GM21367 (cell line): Measurements from ENCODE around the gene CSNK2B.
A peak's percentile ranks its signal among the peaks of the same experiment; 100 is the strongest.

ENCODE experiments used
- ATAC-seq: cut with Tn5 transposase; IDR thresholded peaks from one replicate; pipeline ENCODE4 v1.9.1; 2021; ENCODE audit not compliant: unreplicated experiment

The CSNK2B gene

DNA sequence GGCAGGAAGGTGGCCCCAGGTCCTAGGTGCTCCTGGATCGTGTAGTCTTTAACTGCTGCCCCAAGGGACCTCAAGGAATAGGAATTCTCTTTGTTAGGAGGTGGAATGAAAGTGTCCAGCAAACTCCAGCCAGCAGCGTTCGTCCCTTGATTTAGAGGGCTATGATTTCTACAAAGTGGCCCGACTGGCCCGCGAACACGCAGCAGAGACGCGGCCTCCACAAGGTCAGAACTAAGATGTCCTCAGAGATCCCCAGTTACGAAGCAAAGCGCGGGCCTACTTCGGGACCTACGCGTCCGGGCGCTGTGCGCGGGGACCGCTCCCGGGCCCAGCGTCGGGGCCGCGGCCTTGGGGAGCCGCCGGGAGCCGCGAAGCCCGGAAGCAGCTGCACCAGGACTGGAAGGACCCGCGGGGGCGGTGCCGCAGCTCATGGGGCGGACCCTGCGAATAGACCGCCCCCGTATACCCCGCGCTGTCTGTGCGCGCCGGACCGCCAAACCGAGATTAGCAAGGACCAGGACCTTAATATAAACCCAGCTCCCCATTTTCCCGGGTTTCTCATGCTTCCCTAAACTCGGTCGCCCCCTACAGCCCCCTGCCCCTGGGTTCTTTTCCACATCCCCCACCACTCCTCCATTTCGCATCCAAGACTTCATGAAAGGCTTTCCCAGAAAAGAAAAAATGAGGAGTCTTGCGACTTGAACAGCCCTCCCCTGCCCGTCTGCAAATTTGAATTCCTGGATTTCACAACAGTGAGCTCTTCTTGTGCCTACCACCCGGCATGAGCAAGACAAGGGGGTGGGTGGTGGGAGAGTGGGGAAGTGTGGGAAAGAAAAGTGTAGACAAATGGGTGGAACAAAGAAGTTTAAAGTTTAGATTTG lies 5.3 kb upstream of the CSNK2B start, which contains the start of gene C6orf47:
TSS of gene C6orf47 (minus strand) at position 398 of the 881 bp plus-strand sequence. CDS start 831 bp downstream, outside the sequence.
- ATAC-seq = peak; percentile 30

DNA sequence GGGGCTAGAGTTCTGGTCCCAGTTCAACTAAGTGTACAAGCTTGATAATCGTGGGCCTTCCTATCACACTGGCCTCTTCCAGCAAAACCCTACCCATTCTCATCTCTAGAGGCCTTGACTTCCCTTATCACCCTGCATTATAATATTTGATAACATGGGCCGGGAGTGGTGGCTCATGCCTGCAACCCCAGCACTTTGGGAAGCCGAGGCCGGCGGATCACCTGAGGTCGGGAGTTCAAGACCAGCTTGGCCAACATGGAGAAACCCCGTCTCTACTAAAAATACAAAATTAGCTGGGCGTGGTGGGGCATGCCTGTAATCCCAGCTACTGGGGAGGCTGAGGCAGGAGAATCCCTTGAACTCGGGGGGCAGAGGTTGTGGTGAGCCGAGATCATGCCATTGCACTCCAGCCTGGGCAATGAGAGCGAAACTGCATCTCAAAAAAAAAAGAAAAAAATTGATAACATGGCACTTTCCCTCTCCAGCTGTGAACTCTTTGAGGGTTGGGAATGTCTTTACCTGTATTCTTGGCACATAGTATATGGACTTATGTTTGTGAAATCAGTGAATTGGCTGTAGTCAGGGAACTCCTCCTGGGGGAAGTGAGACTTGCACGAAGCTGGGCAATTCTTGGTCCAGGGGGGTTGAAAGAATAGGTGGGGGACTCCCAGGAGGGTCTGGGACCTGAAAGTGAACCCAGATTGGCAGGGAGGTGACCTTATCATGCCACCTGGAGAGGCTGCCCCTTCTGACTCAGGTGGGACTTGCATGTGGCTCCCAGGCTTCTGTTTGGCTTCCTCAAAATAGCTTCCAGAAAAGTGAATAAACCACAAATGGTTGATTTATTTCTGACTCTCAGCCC lies 4.4 kb upstream of the CSNK2B start:
- ATAC-seq = no peak

DNA sequence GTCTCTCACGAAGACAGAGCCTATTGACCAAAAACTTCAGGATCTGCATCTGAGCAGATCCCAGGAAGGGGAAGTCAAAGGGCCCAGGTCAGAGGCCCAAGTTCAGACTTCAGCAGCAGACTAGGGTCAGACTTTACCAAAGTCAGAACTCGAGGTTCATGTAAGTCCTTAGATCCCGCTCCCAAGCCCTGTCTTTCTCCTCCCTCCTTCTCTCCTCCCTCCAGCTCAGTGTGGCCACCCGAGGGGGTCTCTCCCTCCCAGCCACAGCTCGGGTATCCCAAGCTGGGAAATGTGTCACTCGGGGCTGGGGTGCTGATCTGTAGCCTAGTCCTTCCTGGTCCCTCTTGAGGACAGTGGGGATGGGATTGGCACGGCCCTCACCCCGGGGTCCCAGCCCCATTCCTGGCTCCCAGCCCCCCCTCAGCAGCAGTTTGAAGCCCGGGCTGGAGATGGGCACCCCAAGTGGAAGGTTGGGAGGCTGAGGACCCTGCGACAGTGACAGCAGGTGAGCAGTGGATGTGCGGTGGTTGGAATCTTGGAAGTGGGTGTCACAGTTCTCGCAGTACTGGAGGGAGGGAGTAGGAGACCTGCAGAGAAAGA lies 3.7 kb upstream of the CSNK2B start:
- ATAC-seq = no peak

DNA sequence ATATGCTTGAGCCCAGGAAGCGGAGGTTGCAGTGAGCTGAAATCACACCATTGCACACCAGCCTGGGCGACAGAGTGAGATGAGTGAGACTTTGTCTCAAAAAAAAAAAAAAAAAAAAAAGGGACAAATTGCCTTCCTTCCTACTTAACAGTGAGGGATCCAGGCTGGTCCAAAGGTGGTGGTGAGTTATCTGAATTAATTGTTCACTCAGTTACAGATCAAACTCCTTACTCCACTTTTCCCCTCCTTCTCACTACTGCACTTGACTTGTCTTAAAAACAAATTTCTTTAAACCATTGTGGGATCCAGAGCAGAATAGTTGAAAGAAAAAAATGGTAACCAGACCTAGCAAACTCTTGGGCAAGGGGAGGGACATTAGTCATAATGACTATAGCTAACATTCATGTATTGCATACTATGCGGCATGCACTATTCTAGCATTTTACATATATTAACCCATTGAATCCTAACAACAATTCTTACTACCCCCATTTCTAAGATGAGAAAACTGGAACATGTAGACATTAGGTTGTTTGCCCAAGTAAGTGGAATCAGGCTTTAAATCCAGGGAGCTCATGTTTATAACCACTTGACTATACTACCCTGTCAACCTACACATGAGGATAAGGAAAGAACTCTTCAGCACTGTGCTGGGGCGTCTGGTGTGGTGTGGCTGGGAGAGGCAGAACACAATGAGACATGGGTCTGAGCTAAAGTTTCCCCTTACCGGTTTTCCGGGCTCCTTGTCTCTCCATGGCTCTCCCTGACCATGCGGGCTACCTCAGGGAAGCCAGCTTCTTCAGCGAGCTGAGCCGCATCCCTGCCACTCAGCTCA lies 2.5 kb upstream of the CSNK2B start:
- ATAC-seq = no peak

DNA sequence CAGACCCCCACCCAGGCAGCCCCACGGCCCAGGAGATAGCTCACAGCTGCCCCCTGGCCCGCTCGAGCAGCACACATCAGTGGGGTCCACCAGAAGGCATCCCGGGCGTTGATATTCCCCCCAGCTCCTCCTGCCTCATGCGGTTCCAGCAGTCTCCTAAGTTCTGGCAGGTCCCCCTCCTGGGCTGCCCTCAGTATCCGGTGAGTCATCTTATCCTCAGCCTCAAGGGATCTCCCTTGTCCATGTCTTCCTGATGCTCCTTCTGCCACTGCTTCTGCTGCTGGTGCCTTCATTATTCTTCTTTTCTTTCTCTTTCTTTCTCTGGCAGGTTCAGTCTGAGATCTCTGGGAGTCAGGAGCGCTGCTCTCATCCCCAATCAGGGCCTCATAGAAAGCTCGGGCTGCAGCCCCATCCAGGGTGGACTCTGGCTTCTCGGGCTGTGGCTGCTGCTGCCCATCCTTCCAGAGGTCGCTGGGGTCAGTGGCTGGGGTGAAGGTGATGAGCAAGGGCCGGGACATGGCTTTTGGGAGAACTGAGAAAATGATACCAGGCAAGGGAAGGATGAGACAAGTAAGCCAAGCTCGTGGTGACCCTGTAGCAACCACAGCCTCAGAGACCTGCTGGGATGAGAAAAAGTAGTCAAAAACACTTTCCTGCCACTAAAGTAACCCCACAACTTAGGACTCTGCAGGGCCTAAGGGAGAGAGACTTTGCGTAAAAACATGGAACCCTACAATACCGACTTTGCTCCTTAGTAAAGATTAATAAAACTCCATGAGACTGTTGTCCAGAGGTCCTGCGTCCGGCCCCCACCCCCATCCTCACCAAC lies 1.7 kb upstream of the CSNK2B start:
- ATAC-seq = no peak

DNA sequence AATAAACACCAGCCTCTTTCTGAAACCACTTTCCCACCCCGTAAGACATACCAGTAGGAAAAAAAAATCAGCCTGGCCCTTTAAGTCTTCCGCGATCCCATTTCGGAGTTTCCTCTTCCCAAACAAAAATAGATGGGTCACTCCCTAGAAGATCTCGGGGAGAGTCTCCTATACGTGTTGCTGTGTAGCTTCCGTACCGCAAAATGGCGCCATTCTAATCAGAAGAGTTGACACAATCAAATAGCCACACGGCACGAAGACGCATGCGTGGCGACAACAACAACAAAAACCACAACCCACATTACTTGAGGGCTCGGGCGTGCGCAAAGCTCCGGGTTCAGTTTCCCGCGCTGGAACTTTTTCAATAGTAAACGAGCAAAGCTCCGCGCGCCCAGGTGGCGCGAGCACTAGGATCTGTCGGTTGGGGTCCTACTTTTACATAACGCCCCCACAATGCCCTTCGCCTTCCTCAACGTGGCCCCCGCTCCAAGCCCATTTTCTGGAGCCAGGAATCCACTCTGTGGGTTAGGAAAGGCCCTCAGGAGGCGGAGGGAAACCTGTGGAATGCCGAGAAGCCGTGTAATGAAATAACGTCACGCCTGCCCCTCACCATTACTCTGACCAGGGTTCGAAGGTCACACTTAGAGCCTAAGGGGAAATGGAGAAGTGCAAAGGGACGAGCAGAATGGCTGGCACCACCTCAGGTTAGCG lies 935 bp upstream of the CSNK2B start, which contains the start of gene GPANK1:
TSS of gene GPANK1 (minus strand) at position 208 of the 711 bp plus-strand sequence. CDS start 519 bp downstream, outside the sequence.
- peak; percentile 32 for ATAC-seq

DNA sequence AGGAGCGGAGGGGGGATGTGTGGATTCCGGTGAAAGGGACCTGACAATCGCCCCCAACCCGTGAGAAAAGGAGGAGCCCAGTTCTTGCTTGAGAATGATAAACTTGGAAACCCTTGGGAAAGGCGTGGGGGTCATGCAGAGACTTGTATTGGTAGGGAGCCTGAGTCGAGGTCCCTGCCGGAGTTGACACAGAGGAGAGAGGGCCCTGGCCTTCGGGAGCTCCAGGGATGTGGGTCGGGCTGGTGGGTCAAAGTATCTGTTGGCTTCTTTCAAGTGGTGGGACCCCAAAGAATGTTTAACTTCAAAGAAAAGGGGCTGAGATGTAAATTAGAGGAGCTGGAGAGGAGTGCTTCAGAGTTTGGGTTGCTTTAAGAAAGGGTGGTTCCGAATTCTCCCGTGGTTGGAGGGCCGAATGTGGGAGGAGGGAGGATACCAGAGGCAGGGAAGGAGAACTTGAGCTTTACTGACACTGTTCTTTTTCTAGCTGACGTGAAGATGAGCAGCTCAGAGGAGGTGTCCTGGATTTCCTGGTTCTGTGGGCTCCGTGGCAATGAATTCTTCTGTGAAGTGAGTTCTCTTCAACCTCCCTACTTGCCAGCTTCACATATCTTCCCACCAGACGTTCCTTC lies 571 bp downstream of the CSNK2B start:
- no peak for ATAC-seq

DNA sequence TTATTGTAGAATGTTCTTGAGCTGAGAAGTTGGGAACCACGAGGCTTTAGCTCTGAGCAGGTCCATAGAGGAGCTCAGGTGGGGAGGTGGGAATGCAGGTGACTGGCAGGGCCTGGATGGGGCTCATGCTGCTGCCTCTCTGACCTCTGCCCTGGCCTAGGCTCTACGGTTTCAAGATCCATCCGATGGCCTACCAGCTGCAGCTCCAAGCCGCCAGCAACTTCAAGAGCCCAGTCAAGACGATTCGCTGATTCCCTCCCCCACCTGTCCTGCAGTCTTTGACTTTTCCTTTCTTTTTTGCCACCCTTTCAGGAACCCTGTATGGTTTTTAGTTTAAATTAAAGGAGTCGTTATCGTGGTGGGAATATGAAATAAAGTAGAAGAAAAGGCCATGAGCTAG lies 3.8 kb downstream of the CSNK2B start, which contains the start of gene LY6G5B:
TSS of gene LY6G5B (plus strand) at position 301 of the 400 bp plus-strand sequence. CDS start 975 bp downstream, outside the sequence.
- ATAC-seq = no peak

DNA sequence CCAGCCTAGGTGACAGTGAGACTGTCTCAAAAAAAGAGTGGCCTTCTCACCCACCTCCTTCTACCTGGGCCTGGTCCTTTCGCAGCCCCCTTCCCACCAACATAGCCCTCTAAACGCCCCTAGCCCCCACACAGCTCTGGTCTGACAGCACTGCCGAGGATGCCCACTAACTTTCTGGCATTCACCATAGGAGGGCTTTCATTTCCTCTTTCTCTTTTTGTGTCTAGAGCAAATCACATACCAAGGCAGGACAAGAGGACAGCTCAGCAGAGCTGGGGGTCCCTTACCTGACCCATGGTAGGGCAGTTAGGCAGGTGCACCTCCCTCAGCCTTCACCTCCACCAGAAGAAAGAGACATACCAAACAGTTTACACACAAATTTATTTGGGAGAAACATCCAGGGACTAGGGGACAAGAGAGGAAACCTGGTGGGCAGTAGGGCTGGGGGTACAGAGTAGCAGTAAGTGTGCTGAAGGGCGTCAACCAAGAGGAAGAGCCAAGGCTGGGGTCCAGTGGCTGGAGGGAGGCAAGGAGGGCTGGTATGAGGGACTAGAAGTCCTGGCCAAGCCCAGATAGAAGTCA lies 10.5 kb downstream of the CSNK2B start:
- ATAC-seq = no peak

DNA sequence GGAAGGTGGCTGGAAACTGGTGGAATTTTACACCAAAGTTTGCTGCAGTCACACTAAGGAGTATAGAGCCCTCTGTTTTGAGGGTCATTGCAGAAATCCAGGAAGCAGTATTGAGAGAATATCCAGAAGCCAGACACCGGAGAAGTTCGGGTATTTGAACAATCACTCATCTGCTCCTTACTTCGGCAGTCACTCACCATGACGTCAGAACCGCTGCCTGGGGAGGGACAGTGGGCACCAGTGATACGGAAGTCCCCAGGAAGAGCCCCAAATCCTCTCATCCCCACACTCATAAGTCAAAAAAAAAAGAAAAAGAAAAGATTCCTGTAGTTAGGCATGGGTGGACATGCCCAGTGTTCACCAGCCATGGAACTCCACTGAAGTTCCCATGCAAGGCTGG lies 11.0 kb downstream of the CSNK2B start:
- no peak for ATAC-seq

DNA sequence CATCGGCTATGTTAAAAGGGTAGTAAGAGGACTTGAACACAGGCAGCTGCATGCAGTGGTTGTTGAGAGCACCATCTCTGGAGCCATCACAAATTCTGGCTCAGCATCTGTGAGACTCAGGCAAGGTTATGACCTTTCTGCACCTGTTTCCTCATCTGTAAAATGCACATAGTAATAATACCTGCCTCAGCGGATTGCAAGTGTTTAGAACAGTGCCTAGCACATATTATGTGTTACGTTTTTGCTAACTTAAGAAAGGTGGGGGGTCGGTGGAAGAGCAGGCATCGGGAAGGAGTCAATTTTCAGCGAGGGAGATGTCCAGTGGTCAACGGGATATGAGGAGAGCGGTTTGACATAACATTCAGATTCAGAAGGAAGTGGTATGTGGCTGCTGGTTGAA lies 12.1 kb downstream of the CSNK2B start:
- ATAC-seq = no peak

DNA sequence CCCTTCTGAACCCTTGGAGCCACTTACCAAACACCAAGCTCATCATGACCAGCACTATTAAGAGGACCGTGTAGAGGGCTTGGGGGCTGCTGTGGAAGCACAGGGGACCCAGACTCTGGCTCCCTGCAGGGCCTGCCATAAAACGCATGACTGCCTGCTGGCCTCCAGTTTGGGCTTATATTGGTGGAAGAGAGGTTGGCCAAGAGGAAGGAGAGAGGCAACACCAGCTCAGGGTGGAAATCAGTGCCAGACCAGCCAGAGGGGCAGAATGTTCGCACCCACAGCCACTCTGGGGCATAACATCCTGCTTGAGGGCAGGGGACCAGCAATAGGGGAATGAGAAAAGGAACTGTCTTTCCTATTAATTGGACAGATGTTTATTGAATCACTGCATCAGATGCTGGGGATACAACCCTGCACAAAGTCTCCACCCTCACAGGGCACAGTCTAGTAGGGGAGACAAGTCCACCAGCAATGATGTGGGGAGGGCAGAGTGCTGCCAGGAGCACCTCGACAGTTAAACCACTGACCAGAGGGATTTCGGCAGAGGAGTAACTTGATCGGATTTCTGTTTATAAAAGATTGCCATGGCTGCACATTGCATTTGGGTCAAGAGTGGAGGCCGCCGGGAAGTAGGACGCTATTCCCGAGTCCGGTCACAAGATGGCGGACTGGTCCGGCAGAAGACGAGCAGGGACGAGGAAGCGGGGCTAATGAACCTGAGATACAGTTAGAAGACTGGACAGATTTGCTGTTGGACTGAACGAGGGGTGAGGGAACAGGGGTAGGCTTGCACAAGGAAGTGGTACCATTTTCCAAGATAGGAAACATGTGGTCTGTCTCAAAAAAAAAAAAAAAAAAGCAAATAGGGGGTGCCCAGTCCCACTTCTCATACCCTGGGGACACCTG lies 14.6 kb downstream of the CSNK2B start, which contains the start of gene LY6G5C:
TSS of gene LY6G5C (minus strand) at position 842 of the 909 bp plus-strand sequence. CDS start at position 148, 694 bp downstream.
- ATAC-seq = no peak

DNA sequence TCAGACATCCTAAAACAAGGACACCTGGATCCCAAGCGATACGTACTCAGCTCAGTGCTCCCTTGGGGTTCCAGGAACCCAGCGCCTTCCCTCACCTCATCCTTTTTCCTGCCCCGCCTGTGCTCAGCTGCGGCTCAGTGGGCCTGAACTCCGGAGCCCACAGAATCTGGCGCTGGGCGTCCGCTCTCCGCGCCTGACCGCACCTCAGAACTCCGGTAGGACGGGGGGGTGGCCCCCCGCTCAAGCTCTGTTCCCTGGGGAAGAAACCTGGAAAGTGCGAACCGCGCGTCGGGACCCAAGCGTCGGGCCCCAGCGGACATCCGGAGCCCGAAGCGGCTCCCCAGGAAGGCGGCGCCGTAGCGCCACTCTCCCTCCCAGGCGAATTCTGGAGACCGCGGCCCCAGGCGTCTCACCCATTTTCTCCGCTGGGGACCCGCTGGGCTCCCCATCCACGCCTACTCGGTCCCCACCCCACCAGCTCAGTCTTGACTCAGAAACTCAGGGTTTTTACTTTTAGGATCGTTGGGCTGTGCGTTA lies 15.3 kb downstream of the CSNK2B start:
- ATAC-seq = no peak

DNA sequence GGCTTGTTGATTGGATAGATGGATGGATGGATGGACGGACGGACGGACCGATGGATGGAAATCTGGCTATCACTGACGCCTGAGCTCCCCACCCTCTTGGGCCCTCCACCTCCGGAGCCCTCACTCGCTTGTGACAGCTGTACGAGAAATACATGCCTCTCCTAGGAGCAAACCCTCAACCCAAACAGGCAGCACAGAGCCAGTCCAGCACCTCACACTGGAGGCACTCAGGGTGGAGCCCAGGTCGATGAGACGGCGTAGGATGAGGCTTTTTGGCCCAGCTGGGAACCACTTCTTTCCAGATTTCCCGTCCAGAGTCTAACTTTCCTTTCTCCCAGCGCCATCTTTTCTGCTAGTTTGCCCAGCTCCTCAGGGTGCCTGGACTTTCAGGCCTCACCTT lies 17.7 kb downstream of the CSNK2B start:
- ATAC-seq = no peak

DNA sequence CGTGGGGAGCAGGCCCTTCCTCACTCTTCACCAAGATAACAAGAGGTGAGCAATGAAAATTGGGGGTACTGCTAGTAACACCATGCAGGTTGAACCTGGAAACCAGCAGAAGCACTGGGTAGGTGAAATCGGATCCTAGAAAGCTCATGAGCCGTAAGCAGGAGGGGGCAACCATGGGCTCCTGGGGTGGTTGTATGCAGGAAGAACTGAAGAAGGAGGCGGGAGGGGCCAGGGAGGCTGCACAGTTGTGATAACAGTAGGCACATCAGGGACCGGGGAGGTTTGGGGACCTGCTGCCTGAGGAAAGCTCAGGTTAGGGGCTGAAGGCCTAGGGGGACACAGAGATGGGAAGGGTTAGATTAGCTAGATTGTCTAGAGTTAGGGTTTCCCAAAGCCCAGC lies 20.6 kb downstream of the CSNK2B start:
- ATAC-seq = no peak

DNA sequence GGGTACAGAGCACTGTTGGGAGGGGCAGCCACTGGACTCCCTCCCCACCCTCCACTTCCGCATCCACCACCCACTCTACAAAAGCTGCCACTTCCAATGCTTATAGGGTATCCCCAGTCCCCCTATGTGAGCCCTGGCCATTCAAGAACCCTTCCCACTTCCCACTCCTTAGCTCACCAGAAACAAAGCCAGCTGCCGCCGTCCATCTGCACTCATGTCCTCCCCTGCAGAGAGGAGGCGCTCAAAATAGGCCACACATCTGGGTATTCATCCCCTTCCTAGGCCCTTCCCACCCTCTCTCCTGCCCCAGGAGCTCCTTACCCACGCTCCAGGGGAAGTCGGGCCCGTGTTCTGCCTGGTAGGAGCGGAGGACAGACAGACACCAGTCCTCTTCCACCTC lies 21.4 kb downstream of the CSNK2B start:
- no peak for ATAC-seq
